GM21529 (cell line): ENCODE data around the gene KIF3C.
"Not testable (repeated sequence)": the region's sequence is repeated elsewhere in the genome, so short reads cannot be mapped to it uniquely, and the experiment has no call there.

Experiments used
- ATAC-seq: cut with Tn5 transposase; IDR thresholded peaks from one replicate; pipeline ENCODE4 v1.9.1; 2021; ENCODE audit not compliant: unreplicated experiment

Gene KIF3C

DNA sequence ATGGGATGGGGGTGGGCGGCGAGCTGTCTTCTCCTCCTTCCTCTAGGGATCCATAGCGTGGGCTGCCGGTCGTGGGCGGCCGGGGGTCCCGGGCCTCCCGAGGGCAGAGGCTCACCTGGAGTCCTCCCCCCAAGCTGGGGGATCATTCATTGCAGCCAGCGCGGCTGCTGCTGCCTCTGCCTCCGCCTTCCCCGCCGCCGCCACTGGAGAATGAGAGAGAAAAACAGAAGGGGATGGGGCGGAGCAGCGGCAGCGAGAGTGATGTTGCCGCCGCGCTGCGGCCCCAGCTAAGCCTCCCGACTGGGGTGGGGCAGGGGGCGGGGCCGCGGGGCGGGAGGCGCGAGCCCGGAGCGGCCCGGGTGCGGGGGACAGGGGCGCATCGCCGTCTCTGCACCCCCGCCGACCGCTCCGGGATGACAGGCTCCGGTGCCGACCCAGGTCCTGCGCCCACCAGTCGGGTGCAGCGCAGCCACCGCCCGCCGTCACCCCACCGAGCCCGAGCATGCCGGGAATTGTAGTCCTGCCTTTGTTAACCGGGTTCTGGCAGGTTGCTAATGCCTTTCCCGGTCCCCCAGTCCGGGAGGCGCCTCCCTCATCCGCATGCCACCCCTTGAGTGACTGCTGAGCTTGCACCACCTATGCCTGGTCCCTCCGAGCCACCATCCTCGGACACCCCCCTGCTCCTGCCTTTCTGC is at the start of gene KIF3C:
KIF3C (minus strand) TSS at position 225 of the 695 bp plus-strand sequence. CDS start 580 bp downstream, outside the sequence.
- peak; percentile 79 for ATAC-seq

DNA sequence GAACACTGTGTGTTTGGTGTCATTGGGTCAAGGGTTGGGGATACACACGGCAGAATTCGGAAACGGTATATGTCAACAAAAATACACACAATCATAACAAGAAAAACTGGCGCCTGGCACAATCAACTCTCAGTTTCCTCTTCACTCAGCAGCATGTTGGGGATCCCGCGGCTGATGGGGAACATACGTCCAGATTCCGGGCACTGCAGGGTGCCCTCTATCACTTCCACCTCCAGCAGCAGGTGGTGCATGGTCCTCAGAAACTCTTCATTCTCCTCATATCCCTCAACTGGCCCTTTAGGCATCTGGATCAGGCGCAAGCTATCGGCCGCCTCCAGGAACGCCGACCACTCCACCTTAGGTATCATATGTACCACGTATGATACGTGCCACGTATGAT is 45.8 kb upstream of the KIF3C start:
- ATAC-seq, result not testable (repeated sequence)

DNA sequence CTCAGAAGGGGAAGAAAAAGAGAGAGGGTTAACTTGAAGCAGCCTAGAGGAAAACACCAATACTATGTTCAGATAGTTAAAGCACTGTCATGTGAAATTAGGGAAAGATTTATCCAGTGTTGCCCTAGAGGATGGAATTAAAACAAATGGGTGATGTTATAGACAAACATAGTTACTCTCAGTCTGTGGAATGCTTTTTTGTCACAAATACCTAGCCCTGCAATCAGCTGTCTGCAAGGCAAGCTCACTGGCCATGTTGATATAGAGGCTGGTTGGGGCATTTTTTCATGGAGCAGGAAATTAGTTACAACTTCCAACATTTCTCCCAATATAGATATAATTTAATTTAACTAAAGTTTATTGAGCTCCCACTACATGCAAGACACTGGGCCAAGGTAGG is 43.2 kb upstream of the KIF3C start:
- ATAC-seq, result no peak

DNA sequence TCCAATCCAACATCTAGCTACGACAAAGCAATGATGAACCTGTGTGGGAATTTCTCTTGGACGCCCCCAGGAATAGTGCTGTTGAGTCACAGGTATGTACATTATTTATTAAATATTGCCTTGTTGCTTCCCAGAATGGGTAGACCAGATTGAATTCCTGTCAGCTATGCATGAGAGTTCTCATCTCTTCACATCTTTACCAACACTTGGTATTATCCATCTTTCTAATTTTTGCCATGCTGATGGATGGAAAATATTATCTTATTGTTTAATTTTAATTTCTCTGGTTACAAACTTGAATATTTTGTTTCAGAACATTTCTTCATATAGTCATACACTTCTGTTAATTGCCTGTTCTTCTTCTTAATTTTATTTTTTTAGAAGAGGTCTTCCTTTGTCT is 42.0 kb upstream of the KIF3C start:
- no peak for ATAC-seq

DNA sequence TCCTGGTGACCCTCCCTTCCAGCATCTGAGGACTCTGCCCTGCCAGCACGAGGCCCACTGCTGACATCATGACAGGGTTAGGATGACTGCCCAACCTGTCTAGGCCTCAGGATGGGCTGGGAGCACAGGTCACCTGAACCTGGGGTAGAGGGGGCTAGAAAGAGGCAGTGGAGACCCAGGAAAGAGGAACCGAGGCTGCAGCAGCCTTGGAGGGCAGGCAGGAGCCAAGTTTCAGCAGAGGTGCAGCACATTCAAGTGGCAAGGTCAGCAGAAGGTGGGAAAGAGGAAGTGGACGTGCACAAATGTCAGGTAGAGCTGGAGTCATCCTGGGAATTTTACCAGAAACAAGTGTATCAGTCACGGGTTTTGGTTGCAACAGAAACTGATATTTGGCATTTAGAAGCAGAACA is 37.9 kb upstream of the KIF3C start:
- no peak for ATAC-seq

DNA sequence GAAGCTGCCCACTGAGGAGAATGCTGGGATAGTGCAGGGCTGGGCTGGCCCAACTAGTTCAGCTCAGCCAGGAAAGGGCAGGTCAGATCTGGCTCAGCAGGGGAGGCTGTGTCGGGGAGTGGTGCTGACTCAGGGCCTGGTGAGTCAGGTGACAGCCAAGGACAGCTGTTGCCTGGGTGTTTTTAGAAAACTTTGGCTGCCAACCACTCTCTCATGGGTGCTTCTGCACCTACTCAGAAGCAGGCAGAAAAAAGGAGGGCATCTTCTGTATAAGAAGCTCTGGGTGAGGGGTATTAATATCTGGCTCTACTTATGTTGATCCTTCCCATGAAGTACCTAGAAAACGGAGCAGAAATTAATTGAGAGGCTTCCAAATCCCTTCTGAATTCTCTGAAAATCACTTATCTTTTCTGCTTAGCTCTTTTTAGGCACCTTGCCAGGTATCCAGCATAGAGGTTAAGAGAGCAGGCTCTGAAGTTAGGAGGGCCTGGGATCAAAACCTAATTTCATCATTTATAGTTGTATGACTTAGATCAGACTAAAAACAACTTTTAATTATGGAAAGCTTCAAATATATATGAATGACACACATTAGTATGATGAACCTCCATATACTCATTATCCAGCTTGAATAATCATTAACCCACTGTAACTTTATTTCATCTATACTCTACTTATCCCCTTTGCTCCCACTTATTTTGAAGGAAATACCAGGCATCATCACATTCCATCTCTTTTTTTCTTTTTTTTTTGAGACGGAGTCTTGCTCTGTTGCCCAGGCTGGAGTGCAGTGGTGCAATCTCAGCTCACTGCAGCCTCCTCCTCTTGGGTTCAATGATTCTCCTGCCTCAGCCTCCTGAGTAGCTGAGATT is 36.1 kb upstream of the KIF3C start:
- ATAC-seq, result no peak

DNA sequence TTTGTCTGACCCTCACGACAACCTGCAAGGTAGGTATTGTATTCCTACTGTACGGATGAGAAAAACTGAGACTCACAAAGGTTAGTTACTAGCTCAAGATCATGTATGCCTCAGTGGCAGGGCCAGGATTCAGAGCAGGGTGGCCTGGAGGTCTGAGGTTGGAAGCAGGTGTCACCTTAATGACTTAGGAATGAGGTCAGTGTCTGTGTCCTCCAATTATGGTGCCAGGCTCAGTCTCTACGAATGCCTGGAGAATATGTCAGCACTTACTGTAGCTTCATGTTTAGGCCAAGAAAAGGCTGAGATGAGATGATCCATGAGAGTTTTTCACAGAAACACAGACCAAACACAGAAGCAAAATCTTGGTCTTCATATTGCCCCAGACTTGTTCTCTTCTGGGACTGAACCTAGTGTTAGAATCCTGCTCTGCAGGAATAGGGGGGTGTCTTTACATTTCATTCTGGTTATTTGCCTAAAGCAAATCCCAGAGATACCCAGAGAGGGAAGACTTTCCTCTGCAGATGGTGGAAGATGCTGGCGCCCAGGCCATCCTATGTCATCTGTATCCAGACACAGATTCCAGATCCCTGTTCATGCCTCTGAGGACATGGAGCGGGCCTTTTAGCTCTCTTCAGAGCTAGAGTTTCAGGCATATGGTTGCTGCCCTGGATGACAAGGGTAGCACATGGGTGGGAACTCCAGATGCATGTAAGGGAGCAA is 35.3 kb upstream of the KIF3C start:
- no peak for ATAC-seq

DNA sequence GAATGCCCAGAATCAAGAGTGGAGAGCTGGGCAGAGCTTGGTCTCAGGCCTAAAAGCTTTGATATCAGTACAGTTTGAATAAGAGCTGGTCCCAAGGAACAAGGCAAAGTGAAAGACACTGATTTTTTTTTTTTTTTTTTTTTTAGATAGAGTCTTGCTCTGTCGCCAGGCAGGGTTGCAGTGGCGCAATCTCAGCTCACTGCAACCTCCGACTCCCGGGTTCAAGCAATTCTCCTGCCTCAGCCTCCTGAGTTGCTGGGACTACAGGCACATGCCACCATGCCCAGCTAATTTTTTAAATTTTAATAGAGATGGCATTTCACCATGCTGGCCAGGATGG is 34.4 kb upstream of the KIF3C start:
- not testable (repeated sequence) for ATAC-seq

DNA sequence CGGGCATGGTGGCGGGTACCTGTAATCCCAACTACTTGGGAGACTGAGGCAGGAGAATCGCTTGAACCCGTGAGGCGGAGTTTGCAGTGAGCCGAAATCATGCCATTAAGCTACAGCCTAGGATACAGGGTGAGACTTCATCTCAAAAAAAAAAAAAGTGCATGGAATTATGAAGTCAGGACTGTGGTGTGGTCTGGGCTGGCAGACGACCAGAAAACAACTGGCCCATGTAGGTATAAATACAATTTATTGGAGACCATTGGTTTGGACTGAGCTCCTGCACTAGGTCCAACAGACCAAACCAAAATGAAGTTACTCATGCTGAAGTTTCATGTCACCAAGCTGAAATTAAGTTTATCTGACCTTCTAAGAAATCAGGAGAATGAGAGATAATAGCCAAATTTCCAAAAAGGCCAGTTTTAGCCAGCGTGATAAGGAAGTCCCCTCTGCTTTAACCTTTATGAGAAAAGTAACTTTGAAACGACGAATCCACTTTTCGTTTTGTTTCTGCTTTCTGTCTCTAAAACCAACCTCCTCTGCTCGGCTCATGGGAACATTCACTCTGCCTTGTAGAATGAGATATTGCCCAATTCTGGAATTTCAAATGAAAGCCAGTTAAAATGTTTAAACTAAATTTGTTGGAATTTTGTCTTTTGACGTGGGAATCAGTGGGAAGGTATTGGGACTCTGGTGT is 33.9 kb upstream of the KIF3C start:
- no peak for ATAC-seq

DNA sequence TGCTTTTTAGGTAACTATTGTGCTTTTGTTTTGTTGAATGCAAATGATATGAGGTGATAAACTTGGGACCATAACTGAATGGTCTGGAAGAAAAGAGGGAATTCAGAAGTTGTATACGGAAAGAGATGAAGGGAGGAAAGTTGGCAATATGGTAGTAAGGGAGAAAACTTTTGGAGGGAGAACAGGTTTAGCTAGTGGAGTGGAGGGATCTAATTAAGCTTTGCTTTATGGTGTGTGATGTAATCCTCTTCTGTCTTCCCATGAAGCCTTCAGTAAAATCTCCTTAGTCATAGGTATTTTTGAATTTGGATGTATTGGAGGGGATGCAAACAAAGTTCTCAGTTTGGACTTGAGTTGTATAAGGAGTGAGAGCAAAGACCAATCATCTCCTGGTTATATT is 31.4 kb upstream of the KIF3C start:
- no peak for ATAC-seq

DNA sequence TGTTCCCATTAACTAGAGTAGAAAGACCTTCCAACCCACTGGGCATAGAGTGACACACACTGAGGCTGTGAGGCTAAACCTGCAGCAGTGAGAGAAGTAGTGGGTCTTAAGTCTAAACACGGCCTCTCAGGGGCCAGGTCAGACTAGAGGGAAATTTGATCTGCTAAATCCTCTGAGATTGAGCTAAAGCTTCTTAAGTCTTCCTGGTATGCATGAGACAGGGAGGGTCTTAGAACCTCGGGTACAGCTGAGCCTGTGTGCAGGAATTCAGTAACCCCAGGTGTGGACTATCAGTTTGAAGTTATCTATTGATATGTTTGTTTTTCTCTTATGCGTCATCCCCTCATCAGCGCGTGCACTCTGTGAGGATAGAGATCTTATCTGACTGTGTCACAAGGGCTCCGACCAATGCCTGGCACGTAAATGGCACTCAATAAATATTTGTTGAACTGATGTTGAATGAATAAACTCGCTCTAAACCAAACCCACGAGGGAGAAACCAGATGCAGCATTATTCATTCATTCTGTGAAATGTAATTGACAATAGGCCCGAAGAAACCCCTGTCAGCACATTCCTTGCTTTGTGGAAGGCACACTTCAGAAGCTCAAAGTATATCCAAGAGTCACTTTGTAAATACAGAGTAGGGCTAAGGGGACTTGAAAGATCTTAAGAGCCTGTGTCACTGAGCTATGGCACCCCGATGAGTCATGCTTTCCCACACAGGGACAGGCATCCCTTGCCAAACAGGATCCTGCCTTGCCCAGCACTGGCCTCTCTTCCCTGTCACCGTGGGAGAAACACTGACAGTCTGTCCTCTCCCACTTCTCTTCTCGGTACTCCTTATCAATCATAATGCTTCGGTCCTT is 29.9 kb upstream of the KIF3C start:
- no peak for ATAC-seq

DNA sequence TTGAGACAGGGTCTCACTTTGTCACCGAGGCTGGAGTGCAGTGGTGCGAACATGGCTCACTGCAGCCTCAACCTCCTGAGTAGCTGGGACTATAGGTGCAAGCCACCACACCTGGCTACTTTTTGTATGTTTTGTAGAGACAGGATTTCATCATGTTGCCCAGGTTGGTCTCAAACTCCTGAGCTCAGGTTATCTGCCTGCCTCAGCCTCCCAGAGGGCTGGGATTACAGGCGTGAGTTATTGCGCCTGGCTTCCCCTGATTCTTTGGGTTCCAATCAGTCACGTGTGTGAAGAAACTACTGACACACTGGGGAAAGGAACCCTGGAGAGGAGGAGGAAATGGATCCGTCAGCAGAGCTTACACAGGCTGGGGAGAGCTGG is 29.3 kb upstream of the KIF3C start:
- no peak for ATAC-seq

DNA sequence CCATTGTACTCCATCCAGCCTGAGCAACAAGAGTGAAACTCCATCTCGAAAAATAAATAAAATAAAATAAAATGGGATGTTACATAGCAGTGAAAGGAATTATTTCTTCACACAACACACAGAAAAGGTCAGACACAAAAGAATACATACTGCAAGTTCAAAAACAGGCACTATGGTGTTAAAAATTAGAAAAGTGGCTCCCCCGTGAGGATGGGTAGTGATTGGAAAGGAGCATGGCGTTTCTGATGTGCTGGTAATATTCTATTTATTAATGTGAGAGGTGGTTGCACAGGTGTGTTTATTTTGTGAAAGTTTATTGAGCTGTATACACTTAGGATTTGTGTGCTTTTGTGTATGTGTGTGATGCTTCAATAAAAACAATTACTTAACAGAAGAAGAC is 28.6 kb upstream of the KIF3C start:
- no peak for ATAC-seq

DNA sequence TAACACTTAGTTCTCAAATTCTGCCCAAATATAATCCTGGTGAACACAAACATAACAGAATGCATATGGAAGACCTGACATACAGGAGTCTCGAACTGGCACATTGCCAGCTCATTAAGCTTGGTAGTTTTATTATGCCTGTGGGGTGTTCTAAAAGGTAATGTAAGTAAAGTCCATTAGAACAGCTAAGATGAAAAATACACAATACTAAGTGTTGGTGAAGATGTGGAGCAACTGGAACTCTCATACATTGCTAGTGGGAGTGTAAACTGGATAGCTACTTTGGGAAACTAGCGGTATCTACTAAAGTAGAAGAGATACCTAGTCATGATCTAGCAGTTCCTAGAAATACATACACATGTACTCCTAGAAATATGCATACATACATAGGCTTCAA is 27.3 kb upstream of the KIF3C start:
- no peak for ATAC-seq

DNA sequence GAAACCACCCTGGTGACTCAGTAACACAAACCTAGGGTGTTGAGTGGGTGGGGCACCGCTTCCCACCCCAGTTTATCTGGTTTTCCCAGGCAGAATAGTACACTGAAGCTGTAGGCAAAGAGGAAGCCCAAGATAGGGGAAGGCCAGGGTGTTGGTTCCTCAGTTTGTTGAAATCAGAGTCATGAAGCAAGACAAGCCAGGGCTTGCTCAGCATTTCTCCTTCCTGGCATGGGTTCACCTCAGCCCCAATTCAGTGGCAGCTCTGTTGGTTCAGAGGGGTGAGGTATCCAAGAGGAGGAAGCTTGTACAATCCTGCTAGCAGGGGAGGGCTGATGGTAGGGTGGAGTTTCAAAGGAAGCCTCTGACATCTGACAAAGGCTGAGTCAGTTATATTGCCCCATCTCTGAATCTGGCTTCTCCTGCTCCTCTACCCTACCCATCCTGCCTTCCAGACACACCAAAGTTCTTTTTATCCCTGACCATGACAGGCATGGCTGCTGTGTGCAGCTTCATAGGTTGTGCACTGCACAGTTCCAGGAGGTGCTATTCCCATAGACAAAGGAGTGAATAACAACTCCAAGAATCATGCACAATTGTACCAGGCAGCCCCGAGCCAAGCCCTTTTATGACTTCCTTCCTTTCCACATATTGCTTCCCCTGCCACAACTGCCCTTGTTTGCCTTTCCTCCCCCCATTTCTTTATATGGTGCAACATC is 26.7 kb upstream of the KIF3C start:
- ATAC-seq, result no peak

DNA sequence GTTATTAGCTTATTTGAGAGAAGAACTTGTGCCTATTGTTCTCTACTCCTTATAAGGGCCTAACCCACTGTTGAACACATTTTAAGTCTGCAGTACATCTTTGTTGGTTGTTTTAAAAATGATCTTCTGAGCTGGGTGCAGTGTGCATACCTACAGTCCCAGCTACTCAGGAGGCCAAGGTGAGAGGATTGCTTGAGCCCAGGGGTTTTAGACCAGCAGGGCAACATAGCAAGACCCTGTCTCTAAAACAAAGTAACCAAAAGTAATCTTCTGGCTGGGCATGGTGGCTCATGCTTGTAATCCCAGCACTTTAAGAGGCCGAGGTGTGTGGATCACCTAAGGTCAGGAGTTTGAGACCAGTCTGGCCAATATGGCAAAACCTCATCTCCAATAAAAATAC is 25.8 kb upstream of the KIF3C start:
- no peak for ATAC-seq

DNA sequence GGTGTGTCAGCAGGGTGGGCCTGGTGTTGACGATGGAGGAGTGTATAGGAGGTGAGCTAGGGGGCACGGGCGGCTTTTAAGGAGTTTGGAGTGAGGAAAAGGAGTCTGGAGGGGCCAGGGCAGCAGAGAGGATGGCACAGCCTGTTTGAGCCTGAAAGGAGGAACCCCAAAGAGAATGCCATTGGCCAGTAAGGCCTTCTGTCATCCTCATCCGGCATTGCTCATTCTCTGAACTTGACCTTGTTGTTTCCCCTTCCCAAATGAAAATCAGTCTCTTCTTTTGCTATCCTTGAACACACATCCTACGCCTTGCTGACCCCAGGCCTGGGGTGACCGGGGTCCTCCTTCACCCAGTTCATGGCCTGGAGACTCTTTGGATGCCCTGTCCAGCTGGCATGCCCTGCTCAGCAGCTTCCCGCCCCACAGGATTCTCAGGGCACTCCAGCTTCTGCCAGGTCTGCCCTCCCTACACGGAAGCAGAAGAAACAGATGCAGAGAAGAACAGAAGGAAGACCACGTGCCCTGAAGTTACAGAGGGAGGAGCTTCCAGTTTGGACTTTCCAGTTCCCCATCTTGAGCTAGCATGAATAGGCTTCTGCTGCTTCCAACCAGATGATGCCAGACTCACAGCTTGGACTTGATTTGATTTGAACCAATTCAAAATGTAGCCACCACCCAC is 20.5 kb upstream of the KIF3C start:
- no peak for ATAC-seq

DNA sequence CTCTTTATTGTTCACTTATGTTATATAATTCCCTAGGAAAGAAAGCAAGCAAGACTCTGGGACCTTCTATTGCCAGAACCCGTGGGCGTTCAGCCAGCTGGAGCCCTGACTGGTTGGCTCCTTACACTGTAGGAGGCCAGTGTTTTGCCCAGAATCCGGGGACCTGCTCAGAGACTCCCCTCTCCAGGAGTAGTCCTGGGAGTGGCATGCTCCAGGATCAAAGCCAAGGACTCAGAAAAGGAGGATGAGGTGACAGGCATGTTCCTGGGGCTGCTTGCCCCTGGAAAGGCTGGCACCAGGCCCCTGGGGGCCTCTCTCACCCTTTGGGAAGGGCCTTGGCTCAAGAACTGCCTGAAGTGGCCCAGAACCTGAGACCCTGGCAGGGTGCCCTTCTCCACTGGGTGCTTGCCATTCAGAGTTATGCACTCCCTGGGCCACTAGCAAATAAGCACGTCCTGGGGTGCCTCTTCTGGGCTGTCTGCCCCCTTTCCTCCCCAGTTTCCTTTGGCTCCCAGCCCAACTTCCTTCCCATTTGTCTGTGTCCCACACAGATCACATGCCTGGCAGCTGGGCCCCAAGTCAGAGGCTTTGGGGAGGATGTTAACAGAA is 19.6 kb upstream of the KIF3C start:
- no peak for ATAC-seq

DNA sequence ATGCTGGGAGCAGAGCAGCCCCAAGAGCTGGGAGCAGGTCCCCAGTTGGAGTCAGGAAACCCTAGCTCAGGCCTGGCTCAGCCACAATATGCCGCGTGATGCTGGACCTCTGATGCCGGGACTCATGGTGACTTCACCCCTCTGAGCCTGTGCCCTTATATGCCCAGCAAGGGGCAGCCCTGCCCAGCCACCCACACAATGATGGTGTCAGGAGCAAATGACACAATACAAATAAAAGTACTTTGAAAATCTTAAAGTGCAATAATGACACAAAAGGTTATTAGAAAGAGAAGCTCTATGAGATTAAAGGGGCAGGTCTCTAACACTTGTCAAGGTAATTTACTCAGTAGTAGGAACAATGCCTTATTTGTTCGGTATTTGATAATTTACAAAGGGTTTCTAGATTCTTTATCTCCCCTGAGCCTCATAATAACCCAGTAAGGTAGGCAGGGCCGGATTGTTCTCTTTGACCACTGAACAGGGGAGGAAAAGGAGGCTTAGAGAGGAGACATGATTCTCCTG is 18.3 kb upstream of the KIF3C start:
- no peak for ATAC-seq
